HL-60 (cell line): ENCODE data around the gene CCDC116.
A peak's percentile ranks its signal among the peaks of the same experiment; 100 is the strongest.

Experiments
- DNase-seq, 2 experiments: peaks; one replicate each; pipeline ENCODE4 v3.0.0-alpha.2; 2010 to 2020; ENCODE audit warnings: low read depth in 1 of 2, low spot score in 1 of 2
- H3K27ac ChIP-seq: fragments of 250-450 bp; sonication (Bioruptor Pico); replicated peaks from 2 replicates; pipeline ENCODE4 v1.5.1; 2020; ENCODE audit warnings: mild to moderate bottlenecking, moderate library complexity
- H3K27me3 ChIP-seq: fragments of 250-450 bp; sonication (Bioruptor Pico); 2 replicates; pipeline ENCODE4 v1.5.1; 2021; ENCODE audit warnings: mild to moderate bottlenecking, moderate library complexity; ENCODE audit not compliant: insufficient read depth, poor library complexity, severe bottlenecking
- H3K4me3 ChIP-seq: replicated peaks from 2 replicates; pipeline ENCODE4 v1.5.1; 2011; ENCODE audit warnings: mild to moderate bottlenecking, control low read depth, low read length; ENCODE audit not compliant: insufficient read depth
- CTCF ChIP-seq: IDR thresholded peaks from one replicate; pipeline ENCODE4 v1.5.1; 2011; ENCODE audit warnings: low read length, control low read depth, inconsistent platforms; ENCODE audit not compliant: insufficient read depth
- GABPA ChIP-seq: IDR thresholded peaks from 2 replicates; pipeline ENCODE4 v1.6.1; 2012; ENCODE audit warnings: low read depth
- POLR2AphosphoS5 ChIP-seq: IDR thresholded peaks from 2 replicates; pipeline ENCODE4 v1.6.1; 2012; ENCODE audit warnings: low read depth
- REST ChIP-seq: IDR thresholded peaks from 2 replicates; pipeline ENCODE4 v1.6.1; 2012; ENCODE audit warnings: low read depth; ENCODE audit not compliant: insufficient replicate concordance
- SPI1 ChIP-seq: IDR thresholded peaks from 2 replicates; pipeline ENCODE4 v1.6.1; 2012; ENCODE audit warnings: low read depth, mild to moderate bottlenecking, borderline replicate concordance
- microRNA-seq: library from miRNA; unstranded; fragments of <30 nt; microRNA quantifications from one replicate; pipeline ENCODE4, GENCODE V29; 2018

CCDC116 gene

GRCh38 chr22:21686193-21686608, 53.6 kb downstream of the CCDC116 start:
- no peak overlapping the region for H3K27ac ChIP-seq
- TF ChIP-seq POLR2AphosphoS5 (no peak), REST (no peak), SPI1 (no peak), GABPA (no peak), CTCF (no peak)
- H3K4me3 ChIP-seq: no peak overlapping the region
- no peaks in the 10 kb centered on the region for H3K27me3 ChIP-seq
- DNase-seq: no peak

Small RNAs within 50 kb of the gene (microRNA-seq; reads per million reads assigned to microRNA genes)
- gene MIR130B: 14,460 reads per million, percentile 98 among the genes with 10 or more reads in this experiment
- gene MIR301B: 322 reads per million, percentile 81 among the genes with 10 or more reads in this experiment
